CD4-positive, alpha-beta T cell treated with Interleukin-12 subunit alpha and Interleukin-12 subunit beta, for 1 hour (primary cell): ENCODE data around the gene ZBTB34.
"Not testable (repeated sequence)": the region's sequence is repeated elsewhere in the genome, so short reads cannot be mapped to it uniquely, and the experiment has no call there.

Experiments
- DNase-seq: peaks from one replicate; pipeline ENCODE4 v3.0.0-alpha.2; 2020

ZBTB34 gene

DNA sequence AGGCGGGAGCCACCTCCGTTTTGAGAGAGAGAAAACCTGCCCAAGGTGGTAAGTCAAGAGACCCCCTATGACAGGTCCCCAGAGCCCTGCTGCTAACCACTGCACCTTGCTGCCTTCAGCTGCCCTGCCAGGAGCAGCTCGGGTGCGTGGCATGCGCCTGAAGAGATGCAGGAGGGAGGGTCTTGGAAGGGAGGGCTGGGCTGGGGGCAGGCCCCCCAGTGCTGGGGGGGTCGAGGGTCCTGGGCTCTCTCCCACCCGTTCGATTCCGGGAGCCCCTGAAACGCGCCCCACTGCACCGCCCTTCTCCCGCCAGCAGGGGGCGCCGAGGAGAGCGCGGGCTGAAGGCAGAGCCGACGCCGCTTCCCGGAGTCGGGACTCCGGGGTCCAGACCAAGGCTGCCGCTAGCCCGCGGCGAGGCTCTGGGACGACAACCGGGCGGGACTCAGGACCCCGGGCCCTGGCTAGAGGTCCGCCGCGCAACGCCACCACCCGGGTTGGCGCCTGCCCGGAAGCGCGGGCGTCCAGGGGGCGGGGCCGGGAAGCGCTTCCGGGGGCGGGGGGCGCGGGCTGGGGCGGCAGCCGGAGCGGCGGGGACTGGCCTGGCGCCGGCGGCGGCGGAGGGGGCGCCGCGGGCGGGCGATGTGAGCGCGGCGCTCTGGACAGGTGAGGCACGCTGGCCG is at the start of gene ZBTB34:
Gene ZBTB34, plus strand, starts transcription at position 563 of the 680 bp plus-strand sequence. CDS start 18,761 bp downstream, outside the sequence.
- peak; percentile 78 for DNase-seq

- no peak for DNase-seq
Measured at GRCh38 chr9:126813072-126813471, 47.4 kb upstream of the ZBTB34 start.

GRCh38 chr9:126814091-126814490 is 46.3 kb upstream of the ZBTB34 start:
- no peak for DNase-seq

- not testable (repeated sequence) for DNase-seq
Measured at GRCh38 chr9:126817615-126818014, 42.8 kb upstream of the ZBTB34 start.

DNA sequence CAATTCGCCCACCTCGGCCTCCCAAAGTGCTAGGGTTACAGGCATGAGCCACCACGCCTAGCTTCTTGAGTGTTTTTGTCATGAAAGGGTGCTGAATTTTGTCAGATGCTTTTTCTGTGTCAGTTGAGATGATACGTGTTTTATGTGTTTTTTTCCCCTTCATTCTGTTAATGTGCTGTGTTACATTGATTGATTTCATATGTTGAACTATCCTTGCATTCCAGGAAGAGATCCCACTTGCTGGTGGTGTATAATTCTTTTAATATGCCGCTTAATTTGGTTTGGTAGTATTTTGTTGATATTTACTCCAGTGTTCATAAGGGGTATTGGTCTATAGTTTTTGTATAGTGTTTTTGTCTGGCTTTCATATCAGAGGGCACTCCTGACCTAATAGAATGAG is 42.0 kb upstream of the ZBTB34 start:
- DNase-seq = no peak

DNA sequence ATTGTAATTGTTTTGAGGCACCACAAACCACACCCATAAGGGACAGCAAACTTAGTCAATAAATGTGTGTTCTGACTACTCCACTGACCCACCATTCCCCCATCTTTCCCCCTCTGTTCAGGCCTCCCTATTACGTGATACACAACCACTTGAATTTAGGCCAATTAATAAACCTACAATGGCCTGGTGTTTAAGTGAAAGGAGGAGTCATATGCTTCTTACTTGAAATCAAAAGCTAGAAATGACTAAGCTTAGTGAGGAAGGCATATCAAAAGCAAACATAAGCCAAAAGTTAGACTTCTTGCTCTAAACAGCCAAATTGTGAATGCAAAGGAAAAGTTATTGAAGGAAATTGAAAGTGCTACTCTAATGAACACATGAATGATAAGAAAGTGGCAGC is 41.0 kb upstream of the ZBTB34 start:
- no peak for DNase-seq

GRCh38 chr9:126822278-126822677 is 38.2 kb upstream of the ZBTB34 start:
- DNase-seq = no peak

GRCh38 chr9:126822873-126823272 is 37.6 kb upstream of the ZBTB34 start:
- DNase-seq = no peak

GRCh38 chr9:126824052-126824451 is 36.4 kb upstream of the ZBTB34 start:
- not testable (repeated sequence) for DNase-seq

- DNase-seq = no peak
Measured at GRCh38 chr9:126827227-126827626, 33.2 kb upstream of the ZBTB34 start.

DNA sequence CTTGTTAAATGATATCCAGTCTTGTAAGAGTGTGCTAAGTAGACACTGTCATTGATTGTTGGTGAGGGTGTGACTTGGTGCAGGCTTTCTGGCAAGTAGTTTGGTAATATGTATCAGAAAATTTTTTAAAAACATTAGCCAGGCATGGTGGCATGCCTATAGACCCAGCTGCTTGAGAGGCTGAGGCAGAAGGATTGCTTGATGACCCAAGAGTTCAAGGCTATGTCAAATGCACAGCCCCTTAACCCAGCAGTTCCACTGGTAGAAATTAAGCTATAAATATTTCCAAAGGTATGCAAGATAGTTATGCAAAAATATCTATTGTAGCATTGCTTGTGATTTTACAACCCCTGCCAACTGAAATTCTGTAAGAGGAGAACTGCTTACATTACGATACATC is 31.4 kb upstream of the ZBTB34 start:
- DNase-seq = no peak

GRCh38 chr9:126830827-126831226 is 29.6 kb upstream of the ZBTB34 start:
- no peak for DNase-seq

- no peak for DNase-seq
Measured at GRCh38 chr9:126832440-126832839, 28.0 kb upstream of the ZBTB34 start.

- no peak for DNase-seq
Measured at GRCh38 chr9:126833020-126833419, 27.4 kb upstream of the ZBTB34 start.

DNA sequence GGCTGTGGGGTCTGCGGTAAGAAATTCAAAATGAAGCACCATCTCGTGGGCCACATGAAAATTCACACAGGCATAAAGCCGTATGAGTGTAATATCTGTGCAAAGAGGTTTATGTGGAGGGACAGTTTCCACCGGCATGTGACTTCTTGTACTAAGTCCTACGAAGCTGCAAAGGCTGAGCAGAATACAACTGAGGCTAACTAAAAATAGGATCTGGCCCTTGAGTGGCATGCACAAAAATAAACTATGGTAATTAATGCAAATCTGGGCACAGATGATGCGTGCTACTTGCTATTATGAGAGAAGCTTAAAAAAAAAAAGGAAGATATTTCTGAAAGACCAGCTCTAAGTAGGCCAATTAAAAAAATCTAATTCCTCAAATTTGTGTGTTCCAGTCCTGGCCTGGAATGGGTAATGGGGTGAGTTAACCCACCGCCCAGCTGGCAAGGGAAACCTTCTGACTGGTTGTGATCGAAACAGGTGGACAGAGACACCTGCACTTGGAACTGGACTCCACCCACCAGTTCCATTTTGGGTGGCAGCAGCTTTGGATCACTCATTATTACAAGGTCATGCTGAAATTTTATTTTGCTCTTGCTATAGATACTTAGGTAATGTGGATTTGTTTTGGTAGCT is 26.6 kb upstream of the ZBTB34 start:
- DNase-seq = no peak

DNA sequence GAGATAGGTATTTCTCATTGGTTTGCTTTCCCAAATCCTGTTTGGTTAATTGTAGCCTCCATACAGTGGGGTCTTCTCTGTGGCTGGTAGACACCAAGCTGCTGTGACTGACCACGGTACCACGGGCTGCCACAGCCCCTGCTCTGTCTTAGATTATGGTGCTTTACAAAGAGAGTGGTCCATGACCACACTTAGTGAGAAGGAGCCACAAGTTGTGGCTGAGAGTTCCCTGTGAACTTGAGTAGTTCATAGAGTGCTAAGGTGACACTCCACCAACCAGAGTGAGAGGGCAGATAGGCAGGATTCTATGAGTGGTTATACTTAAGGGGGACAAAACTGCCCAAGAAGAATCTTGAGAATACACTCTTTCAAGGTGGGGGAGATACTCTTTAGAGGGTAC is 25.8 kb upstream of the ZBTB34 start:
- DNase-seq = no peak

- no peak for DNase-seq
Measured at GRCh38 chr9:126836216-126836615, 24.2 kb upstream of the ZBTB34 start.

- no peak for DNase-seq
Measured at GRCh38 chr9:126838055-126838811, 22.2 kb upstream of the ZBTB34 start.

DNA sequence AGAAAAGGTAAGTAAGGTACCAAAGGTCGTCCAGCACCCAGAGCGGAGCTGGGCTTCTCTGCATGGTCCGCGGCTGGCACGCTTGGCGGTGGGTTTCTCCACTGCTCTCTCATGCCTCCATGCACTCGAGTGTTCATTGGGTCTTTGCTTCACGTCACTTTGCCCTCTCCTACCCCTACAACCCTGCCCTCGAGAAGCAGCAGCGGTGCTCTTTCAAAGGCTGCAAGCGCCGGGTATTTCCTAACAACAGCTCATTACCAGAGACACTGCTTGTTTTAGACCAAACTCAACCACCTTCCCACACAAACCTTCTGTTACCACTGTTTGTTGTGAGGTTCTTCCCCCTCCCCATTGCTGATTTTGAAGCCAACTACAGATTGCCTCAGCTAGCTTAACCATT is 21.5 kb upstream of the ZBTB34 start:
- no peak for DNase-seq

DNA sequence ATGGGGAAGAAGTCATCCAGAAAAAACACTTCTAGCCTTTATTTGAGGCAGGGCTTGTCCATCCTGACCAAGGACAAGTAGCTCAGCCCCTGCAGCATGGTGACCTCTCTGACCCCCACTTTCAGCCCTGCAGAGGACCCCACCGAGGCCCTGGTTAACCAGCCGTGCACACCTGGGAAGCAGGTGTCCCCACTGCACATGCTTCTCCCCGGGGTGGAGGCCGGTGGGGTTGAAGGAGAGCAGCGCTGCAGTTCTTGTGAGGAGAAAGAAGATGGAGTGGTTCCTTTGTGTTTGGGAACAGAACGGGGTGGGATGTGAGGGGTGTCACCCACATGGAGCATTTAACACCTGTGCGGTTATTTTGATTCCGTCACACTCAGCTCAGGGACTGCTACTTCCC is 21.1 kb upstream of the ZBTB34 start:
- DNase-seq = no peak

GRCh38 chr9:126842220-126842842 is 18.1 kb upstream of the ZBTB34 start:
- no peak for DNase-seq

DNA sequence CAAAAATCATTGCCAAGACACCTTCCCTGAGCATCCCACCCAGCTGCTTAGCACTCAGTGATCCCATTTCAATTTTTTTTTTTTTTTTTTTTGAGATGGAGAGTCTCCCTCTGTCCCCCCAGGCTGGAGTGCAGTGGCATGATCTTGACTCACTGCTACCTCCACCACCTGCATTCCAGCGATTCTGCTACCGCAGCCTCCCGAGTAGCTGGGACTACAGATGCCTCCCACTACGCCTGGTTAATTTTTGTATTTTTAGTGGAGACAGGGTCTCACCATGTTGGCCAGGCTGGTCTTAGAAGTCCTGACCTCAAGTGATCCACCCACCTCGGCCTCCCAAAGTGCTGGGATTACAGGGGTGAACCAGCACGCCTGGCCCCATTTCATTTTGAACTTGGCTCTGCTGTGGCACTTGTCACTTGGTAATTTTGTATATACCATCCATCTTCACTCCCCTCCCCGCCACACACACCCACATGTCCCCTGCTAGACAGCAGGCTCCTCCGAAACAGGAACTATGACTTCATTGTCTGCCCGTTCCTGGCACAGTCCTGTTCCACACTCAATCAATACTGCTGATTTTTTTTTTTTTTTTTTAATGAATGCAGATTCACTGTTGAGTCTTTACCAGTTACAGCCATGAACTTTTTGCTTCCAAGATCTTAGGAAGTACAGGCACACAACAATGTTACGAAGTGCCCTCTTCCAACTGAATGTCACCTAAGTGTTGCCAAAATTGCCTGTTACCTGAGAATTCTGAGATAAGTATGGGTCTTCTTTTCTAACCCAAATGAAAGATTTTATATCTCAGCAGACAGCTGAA is 17.3 kb upstream of the ZBTB34 start:
- no peak for DNase-seq

DNA sequence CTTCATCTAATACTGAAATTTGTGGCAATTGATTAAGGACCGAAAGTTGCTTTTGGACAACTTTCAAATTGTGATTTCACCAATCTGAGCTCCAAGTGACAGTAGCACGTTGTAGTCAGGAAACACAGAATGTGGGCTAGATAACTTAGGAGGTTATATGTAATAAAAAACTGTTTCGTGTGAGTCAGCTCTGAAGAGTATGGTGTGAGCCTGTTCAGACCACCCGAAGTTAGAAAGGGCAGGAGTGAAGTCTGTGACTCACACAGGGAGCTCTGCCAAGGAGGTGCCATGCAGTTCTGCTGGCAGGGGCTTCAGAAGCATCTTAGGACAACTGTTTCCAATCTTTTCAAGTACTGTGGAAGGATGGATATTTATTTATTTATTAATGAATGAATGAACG is 16.4 kb upstream of the ZBTB34 start:
- DNase-seq = no peak
